HG02798 (cell line): ENCODE results near the gene ADGRV1.
"Not testable (repeated sequence)": the region's sequence is repeated elsewhere in the genome, so short reads cannot be mapped to it uniquely, and the experiment has no call there.

Experiments
- ATAC-seq: cut with Tn5 transposase; IDR thresholded peaks from one replicate; pipeline ENCODE4 v1.9.1; 2021; ENCODE audit warnings: mild to moderate bottlenecking; ENCODE audit not compliant: unreplicated experiment, poor library complexity

The ADGRV1 gene

GRCh38 chr5:90929013-90929839, 370.6 kb downstream of the ADGRV1 start:
- ATAC-seq, result not testable (repeated sequence)

GRCh38 chr5:90930062-90930461, 371.5 kb downstream of the ADGRV1 start:
- no peak for ATAC-seq

- ATAC-seq, result no peak
Observed at GRCh38 chr5:90930756-90931431, 372.3 kb downstream of the ADGRV1 start.

GRCh38 chr5:90932052-90932699, 373.6 kb downstream of the ADGRV1 start:
- peak; percentile 78 for ATAC-seq

- no peak for ATAC-seq
Observed at GRCh38 chr5:90933298-90933697, 374.7 kb downstream of the ADGRV1 start.

- ATAC-seq, result no peak
Observed at GRCh38 chr5:90934091-90934719, 375.6 kb downstream of the ADGRV1 start.

- ATAC-seq, result no peak
Observed at GRCh38 chr5:90934738-90935137, 376.1 kb downstream of the ADGRV1 start.

- ATAC-seq, result no peak
Observed at GRCh38 chr5:90939211-90939610, 380.6 kb downstream of the ADGRV1 start.

- peak; percentile 96 for ATAC-seq
Observed at GRCh38 chr5:90940227-90940995, 381.8 kb downstream of the ADGRV1 start.

GRCh38 chr5:90941002-90941720, 382.6 kb downstream of the ADGRV1 start:
- ATAC-seq, result no peak

- ATAC-seq, result no peak
Observed at GRCh38 chr5:90944116-90944515, 385.5 kb downstream of the ADGRV1 start.

GRCh38 chr5:90947667-90948066, 389.1 kb downstream of the ADGRV1 start:
- no peak for ATAC-seq

- no peak for ATAC-seq
Observed at GRCh38 chr5:90948969-90949368, 390.4 kb downstream of the ADGRV1 start.

GRCh38 chr5:90949469-90950358, 391.1 kb downstream of the ADGRV1 start:
- peak; percentile 80 for ATAC-seq

- no peak for ATAC-seq
Observed at GRCh38 chr5:90955001-90955635, 396.5 kb downstream of the ADGRV1 start.

- ATAC-seq, result no peak
Observed at GRCh38 chr5:90956511-90957097, 398.0 kb downstream of the ADGRV1 start.

GRCh38 chr5:90957906-90958305, 399.3 kb downstream of the ADGRV1 start:
- no peak for ATAC-seq

GRCh38 chr5:90959262-90959661, 400.7 kb downstream of the ADGRV1 start:
- ATAC-seq, result no peak
